PC-9 (cell line): ENCODE results near the gene CAPN11. TPM values are rescaled to one million over a fixed set of nuclear protein-coding genes. Genes with fewer than 3 reads are reported as not detected.
A peak's percentile ranks its signal among the peaks of the same experiment; 100 is the strongest.

Source experiments
- BruUV-seq: library from RNA; stranded (reverse); fragments of 400-500 nt; replicated peaks from 2 replicates; lab custom pipeline; 2021; lab: Mats Ljungman, UMichigan
- CTCF ChIA-PET: fragments of 300-600 bp; sonication (Branson Sonifier 250); formaldehyde crosslinking; loops from one replicate; lab custom pipeline; 2022; ENCODE audit warnings: antibody characterized with exemption; lab: Charles Lee
- POLR2A ChIA-PET: fragments of 300-600 bp; sonication (Branson Sonifier 250); formaldehyde crosslinking; loops from one replicate; lab custom pipeline; 2022; ENCODE audit warnings: antibody characterized with exemption; ENCODE audit not compliant: unreplicated experiment; lab: Charles Lee
- DNase-seq, 2 experiments: peaks; one replicate each; pipeline versions ENCODE4 v3.0.0 to v3.0.0-alpha.2; 2015 to 2022; ENCODE audit warnings: mixed read lengths in 1 of 2
- H2AFZ ChIP-seq: fragments of 200-600 bp; sonication (generic); 2 replicates; pipeline ENCODE4 v1.8.1; 2017; ENCODE audit warnings: antibody characterized with exemption
- H3F3A ChIP-seq: fragments of 200-600 bp; sonication (generic); 2 replicates; pipeline ENCODE4 v1.8.1; 2017; ENCODE audit warnings: antibody characterized with exemption, mild to moderate bottlenecking, low read depth; ENCODE audit not compliant: insufficient read depth
- H3K27ac ChIP-seq: fragments of 200-600 bp; sonication (generic); 2 replicates; pipeline ENCODE4 v1.6.1; 2016; ENCODE audit warnings: mixed run types
- H3K27me3 ChIP-seq: fragments of 200-600 bp; sonication (generic); 2 replicates; pipeline ENCODE4 v1.6.1; 2016; ENCODE audit warnings: low read depth, mixed run types; ENCODE audit not compliant: insufficient read depth
- H3K36me3 ChIP-seq: fragments of 200-600 bp; sonication (generic); 2 replicates; pipeline ENCODE4 v1.6.1; 2016; ENCODE audit warnings: low read depth, mixed run types
- H3K4me1 ChIP-seq: fragments of 200-600 bp; sonication (generic); replicated peaks from 2 replicates; pipeline ENCODE4 v1.6.1; 2016; ENCODE audit warnings: mixed run types; ENCODE audit not compliant: insufficient read depth
- H3K4me2 ChIP-seq: fragments of 200-600 bp; sonication (generic); 2 replicates; pipeline ENCODE4 v1.6.1; 2017; ENCODE audit warnings: mixed run types
- H3K4me3 ChIP-seq: fragments of 200-600 bp; sonication (generic); 2 replicates; pipeline ENCODE4 v1.6.1; 2016; ENCODE audit warnings: mixed run types
- H3K79me2 ChIP-seq: fragments of 200-600 bp; sonication (generic); 2 replicates; pipeline ENCODE4 v1.6.1; 2017; ENCODE audit warnings: low read depth, mixed run types
- H3K9me2 ChIP-seq: fragments of 200-600 bp; sonication (generic); 2 replicates; pipeline ENCODE4 v1.8.1; 2017; ENCODE audit warnings: mild to moderate bottlenecking; ENCODE audit not compliant: insufficient read depth
- H3K9me3 ChIP-seq: fragments of 200-600 bp; sonication (generic); 2 replicates; pipeline ENCODE4 v1.8.1; 2016; ENCODE audit warnings: low read depth; ENCODE audit not compliant: insufficient read depth
- H4K20me1 ChIP-seq: fragments of 200-600 bp; sonication (generic); 2 replicates; pipeline ENCODE4 v1.8.1; 2017; ENCODE audit not compliant: insufficient read depth
- EZH2 ChIP-seq: fragments of 200-600 bp; sonication (generic); IDR thresholded peaks from 2 replicates; pipeline ENCODE4 v1.8.0; 2017; ENCODE audit warnings: antibody characterized with exemption, low read depth
- intact Hi-C: fragments of 100-400 bp; cut with micrococcal nuclease; formaldehyde crosslinking; loops from one replicate; pipeline ENCODE4 v1.10.0; 2022; ENCODE audit not compliant: unreplicated experiment
- total RNA-seq: library from RNA; stranded (reverse); gene quantifications from 2 replicates; pipeline ENCODE4 v1.2.3, GENCODE V29; 2021
- TF ChIP-seq, protein P1 (sequence below): fragments of 200-600 bp; sonication (generic); conservative IDR thresholded peaks from 2 replicates; pipeline ENCODE4 v1.6.1; 2017; ENCODE audit warnings: mixed run types, antibody characterized with exemption, mild to moderate bottlenecking, moderate library complexity

Gene CAPN11
- total RNA-seq, 1 experiment from 2014 or later, result not detected

DNA sequence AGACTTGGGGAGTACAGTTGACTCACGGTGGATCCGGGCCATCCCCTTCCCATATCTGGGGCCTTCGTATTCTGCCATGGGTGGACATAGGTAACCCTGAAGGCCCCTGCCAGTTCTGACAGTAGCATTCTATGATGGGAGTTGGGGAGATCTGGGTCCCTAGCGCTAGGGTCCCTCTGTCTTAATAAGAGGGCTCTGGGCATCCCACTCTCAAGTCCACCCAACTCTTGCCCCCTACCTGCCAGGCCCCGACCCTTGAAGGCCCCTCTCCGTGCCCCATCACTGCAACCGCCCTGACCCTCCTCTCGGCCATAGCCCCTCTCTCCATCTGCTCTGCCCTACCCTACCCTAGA, 6.5 kb upstream of the CAPN11 start:
- no TSS peak for BruUV-seq
- intact Hi-C loops, result loop anchor here (1.0 kb wide), 1 partner anchor 56 kb away; no protein-coding TSS in a partner anchor
- H2AFZ ChIP-seq, result no peak overlapping the region

DNA sequence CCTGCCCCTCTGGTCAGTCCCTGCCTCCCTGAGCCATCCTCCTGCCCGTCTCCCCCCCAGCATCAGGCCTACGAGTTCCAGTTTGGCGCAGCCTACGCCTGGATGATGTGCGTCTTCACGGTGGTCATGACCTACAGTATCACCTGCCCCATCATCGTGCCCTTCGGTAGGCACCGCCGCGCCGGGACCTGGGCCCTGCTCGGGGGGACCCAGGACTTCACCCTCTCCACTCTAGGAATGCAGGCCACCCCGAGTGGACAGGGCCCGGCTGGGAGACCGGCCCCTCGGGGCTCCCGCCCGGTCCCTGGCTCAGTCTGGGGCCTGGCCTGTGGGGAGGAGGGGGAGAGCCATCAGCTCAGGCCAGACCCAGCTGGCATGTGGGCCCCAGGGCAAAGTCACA, 6.1 kb upstream of the CAPN11 start:
- intact Hi-C loops, result loop anchor here (1.0 kb wide), 1 partner anchor 56 kb away; no protein-coding TSS in a partner anchor
- Histone ChIP-seq H4K20me1 (no peaks in the 10 kb centered on the region), H3K36me3 (no peaks in the 10 kb centered on the region), H2AFZ (no peak overlapping the region), H3K4me1 (no peaks in the 10 kb centered on the region), H3F3A (peaks cover 7% of the 10 kb centered on the region; the same call in 1 of the 2 replicates), H3K4me2 (no peak overlapping the region), H3K79me2 (no peaks in the 10 kb centered on the region), H3K9me3 (no peaks in the 10 kb centered on the region), H3K4me3 (no peak overlapping the region), H3K27me3 (no peaks in the 10 kb centered on the region), H3K9me2 (no peaks in the 10 kb centered on the region), H3K27ac (no peak overlapping the region)
- no peak for DNase-seq
- POLR2A ChIA-PET, result no interaction called here
- no TSS peak for BruUV-seq
- TF ChIP-seq, protein P1, sequence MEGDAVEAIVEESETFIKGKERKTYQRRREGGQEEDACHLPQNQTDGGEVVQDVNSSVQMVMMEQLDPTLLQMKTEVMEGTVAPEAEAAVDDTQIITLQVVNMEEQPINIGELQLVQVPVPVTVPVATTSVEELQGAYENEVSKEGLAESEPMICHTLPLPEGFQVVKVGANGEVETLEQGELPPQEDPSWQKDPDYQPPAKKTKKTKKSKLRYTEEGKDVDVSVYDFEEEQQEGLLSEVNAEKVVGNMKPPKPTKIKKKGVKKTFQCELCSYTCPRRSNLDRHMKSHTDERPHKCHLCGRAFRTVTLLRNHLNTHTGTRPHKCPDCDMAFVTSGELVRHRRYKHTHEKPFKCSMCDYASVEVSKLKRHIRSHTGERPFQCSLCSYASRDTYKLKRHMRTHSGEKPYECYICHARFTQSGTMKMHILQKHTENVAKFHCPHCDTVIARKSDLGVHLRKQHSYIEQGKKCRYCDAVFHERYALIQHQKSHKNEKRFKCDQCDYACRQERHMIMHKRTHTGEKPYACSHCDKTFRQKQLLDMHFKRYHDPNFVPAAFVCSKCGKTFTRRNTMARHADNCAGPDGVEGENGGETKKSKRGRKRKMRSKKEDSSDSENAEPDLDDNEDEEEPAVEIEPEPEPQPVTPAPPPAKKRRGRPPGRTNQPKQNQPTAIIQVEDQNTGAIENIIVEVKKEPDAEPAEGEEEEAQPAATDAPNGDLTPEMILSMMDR, result no peak
- no peak for TF ChIP-seq EZH2
- CTCF ChIA-PET, result interaction anchor here (0.7 kb wide), 1 partner anchor 75 kb away, joined by 5 read pairs; no protein-coding TSS in a partner anchor

More for the DNA sequence above, 6.5 kb upstream of the CAPN11 start:
- Histone ChIP-seq H3K27me3 (no peaks in the 10 kb centered on the region), H3K79me2 (no peaks in the 10 kb centered on the region), H3K36me3 (no peaks in the 10 kb centered on the region), H3F3A (peaks cover 7% of the 10 kb centered on the region; the same call in 1 of the 2 replicates), H4K20me1 (no peaks in the 10 kb centered on the region), H3K9me3 (no peaks in the 10 kb centered on the region), H3K9me2 (no peaks in the 10 kb centered on the region), H3K4me3 (no peak overlapping the region), H3K4me1 (no peaks in the 10 kb centered on the region), H3K27ac (no peak overlapping the region), H3K4me2 (no peak overlapping the region)
- no peak for DNase-seq
- ChIA-PET CTCF (no interaction called here), POLR2A (no interaction called here)
- TF ChIP-seq, protein P1, result peak; percentile 57; the same call in 1 of the 2 replicates
- TF ChIP-seq EZH2, result no peak

DNA sequence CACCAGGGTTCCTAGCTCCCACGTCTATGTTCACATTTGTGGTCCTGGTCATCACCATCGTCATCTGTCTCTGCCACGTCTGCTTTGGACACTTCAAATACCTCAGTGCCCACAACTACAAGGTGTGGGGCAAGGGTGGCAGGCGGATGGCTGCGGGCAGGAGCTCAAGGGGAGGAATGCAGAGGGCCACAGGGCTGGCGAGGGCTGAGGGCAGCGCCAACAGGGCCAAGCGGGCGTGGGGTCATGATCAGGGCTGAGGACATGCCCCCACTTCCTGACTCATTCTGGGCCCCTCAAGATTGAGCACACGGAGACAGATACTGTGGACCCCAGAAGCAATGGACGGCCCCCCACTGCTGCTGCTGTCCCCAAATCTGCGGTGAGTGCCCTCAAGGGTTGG, 4.6 kb upstream of the CAPN11 start:
- Histone ChIP-seq H3K27me3 (no peaks in the 10 kb centered on the region), H3K9me2 (no peaks in the 10 kb centered on the region), H3K27ac (no peak overlapping the region), H3K4me2 (no peak overlapping the region), H3K36me3 (no peaks in the 10 kb centered on the region), H3K9me3 (no peaks in the 10 kb centered on the region), H3K4me1 (no peaks in the 10 kb centered on the region), H4K20me1 (no peaks in the 10 kb centered on the region), H3K4me3 (no peak overlapping the region), H2AFZ (no peak overlapping the region), H3K79me2 (no peaks in the 10 kb centered on the region), H3F3A (peaks cover 7% of the 10 kb centered on the region; the same call in 1 of the 2 replicates)
- DNase-seq, result no peak
- no TSS peak for BruUV-seq
- POLR2A ChIA-PET, result no interaction called here
- no peak for TF ChIP-seq EZH2
- TF ChIP-seq, protein P1, result no peak
- CTCF ChIA-PET, result no interaction called here
- intact Hi-C loops, result no loop called here
